Fibroblast of upper back skin (primary cell): Measurements from ENCODE around the gene KLHL29.
A peak's percentile ranks its signal among the peaks of the same experiment; 100 is the strongest.
"Not testable (repeated sequence)": the region's sequence is repeated elsewhere in the genome, so short reads cannot be mapped to it uniquely, and the experiment has no call there.

ENCODE experiments used
- DNase-seq: peaks from one replicate; pipeline ENCODE4 v3.0.0-alpha.2; 2013

The KLHL29 gene

DNA sequence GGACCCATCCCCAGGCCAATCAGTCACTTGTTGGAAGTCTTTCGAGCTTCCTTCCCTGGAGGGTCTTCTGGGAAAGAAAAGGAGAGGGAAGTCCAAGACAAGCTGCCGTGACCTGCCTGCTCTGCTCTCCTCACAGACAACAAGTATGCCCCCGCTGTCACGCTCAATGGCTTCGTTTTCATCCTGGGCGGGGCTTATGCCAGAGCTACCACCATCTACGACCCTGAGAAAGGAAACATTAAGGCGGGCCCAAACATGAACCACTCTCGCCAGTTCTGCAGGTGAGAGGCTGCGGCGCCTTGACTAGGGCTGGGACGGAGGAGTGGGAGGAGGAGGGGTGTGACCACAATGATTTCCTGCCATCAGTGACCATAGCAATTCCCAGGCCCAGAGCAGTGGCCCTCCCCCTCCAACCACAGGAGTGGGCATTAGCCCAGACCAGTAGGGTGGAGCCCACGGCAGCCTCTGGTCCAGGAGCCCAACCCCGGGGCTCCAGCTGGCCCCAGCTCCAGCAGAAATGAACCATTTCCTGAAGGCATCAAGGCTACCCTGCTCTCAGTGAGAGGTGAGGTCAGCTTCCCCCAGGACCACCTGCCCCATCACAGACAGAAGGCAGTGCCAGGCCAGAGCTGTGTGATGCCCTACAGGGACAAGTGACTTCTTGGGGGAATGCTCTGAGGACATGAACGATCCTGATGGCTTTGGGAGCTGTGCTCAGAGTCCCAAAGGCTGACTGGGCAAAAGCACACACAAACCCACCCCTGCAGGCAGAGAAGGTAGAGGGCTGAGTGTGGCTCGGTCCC, 318.8 kb downstream of the KLHL29 start:
- no peak for DNase-seq

DNA sequence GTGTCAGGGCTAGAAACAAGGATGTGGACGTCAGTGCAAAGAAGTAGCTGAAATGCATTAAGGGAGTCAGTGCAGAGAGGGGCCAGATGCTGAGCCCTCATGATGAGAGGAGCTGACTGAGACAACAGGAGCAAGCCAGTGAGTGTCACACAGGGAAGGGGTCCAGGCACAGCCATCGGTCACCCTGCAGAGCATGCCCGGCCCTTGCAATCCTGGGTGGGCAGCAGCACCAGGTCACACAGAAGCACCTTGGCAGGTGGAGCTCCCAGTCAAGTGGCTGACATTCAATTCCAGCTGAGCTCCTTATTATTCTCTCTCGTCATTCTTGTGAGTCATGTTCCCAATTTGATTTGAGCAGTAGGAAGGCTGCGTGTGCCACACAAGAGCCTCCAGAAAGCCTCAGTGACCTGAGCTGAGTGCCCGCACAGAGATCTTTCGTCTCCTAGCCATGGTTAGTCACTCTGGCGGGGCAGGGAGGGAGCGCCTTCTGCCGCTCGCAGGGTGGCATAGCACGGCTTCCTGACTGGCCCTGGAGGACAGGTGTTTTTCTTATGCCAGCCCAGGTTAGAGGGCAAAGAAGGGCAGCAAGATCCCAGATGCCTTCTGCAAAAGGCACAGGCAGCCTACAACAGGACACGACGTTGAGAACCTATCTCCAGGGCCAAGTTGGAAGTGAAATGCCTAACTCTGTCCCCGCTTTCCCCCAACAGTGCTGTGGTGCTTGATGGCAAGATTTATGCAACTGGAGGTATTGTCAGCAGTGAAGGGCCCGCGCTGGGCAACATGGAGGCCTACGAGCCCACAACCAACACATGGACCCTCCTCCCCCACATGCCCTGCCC, 321.0 kb downstream of the KLHL29 start:
- no peak for DNase-seq

GRCh38 chr2:23706613-23707078, 321.7 kb downstream of the KLHL29 start:
- no peak for DNase-seq

GRCh38 chr2:23707096-23707495, 322.1 kb downstream of the KLHL29 start:
- no peak for DNase-seq

- DNase-seq: no peak
Measured at GRCh38 chr2:23708771-23709170, 323.8 kb downstream of the KLHL29 start.

DNA sequence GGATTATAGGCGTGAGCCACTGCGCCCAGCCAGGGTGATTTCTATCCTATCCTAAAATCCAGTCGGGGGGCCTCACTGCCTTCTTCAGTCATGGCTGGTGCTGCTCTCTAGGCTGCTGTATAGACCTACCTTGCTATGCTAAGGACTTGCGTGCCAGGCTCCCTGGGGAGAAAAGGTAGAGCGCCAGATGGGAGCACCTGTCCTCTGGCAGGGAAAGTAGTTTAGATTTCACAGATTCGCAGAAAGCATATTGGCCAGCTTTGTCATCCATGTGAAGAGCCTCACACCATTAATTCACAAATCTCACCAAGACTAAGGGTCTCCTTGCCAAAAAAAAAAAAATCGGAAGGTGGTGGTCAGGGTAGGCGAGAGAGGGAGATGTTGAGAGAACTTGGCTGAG, 324.3 kb downstream of the KLHL29 start:
- DNase-seq: no peak

- peak; percentile 77 for DNase-seq
Measured at GRCh38 chr2:23711979-23712755, 327.2 kb downstream of the KLHL29 start.

DNA sequence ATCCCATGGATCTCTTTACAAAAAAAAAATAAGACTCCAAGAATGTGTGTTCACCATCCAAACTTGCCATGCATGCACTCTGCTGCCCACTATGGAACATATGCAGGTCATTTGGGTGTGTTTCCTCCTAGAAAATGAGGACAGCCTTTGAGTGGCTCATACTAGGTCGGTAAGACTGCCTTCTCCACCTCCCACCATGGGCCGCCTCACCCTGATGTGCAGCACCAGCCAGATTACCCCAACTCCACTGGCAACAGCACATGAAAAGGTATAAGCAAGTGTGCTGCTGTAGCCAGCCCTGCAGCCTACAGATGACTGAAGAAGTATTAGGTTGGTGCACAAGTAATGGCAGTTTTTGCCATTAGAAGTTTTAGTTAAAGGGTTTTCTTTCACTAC, 327.8 kb downstream of the KLHL29 start:
- no peak for DNase-seq

DNA sequence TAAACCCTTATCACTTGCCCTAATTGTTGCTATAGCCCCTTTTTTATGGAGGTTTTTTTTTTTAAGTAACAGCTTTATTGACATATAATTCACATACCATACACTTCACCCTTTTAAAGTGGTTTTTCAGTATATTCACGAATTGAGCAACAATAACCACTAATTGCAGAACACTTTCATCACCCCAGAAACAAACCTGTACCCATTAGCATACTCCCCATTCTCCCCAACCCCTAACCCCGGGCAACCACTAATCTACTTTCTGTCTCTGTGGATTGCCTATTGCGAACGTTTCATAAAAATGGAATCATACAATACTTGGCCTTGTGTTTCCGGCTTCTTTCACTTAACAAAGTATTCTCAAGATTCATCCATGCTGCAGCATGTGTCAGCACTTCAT, 328.4 kb downstream of the KLHL29 start:
- peak; percentile 5 for DNase-seq

DNA sequence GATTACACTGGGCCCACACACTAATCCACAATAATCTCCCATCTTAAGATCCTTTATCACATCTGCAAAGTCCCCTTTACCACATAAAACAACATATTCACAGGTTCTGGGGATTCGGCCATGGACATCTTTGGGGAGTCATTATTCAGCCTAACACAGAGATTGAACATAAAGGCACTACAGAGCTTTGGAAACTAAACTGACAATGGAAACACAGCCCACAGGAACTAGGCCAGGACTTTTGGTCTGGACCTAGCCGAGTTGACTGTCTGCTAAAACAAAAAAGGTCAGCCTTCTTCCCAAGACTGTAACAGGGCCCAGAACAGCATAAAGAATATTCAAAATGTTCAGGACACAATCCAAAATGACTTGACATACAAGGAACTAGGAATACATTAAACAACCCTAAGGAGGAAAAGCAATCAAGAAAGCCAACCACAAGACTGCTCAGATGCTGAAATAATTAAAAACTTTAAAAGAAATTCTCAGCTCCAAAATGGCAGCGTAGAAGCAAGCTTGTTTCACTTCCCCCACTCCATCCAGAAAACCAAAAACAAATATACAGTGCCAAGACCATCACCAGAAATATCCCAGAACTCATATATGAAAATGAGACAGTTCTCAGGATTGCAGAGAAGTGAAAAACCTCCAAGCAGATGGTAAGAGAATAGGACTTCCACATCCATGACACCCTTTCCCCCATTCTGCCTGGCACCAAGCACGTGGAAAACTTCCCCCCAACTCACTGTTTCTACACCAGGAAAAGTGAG, 334.1 kb downstream of the KLHL29 start:
- DNase-seq: no peak

DNA sequence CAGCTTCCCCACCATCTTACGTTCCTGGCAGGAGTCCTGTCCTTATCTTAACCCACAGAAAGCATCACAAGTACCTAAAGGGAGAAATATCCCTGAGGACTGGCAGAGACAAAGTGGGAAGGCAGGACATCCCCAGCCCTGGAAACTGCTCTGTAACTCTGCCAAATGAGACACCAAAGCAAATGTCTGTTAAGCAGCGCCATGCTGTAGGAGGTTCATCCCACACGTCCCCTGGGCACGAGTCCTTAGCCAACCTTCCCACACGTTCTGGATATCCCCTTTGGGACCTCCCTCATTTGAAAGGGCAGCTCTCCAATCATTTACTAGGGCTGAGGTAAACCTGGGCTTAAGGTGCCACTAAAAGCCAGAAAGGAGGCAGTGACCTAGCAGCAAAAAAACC, 334.7 kb downstream of the KLHL29 start:
- DNase-seq: no peak

DNA sequence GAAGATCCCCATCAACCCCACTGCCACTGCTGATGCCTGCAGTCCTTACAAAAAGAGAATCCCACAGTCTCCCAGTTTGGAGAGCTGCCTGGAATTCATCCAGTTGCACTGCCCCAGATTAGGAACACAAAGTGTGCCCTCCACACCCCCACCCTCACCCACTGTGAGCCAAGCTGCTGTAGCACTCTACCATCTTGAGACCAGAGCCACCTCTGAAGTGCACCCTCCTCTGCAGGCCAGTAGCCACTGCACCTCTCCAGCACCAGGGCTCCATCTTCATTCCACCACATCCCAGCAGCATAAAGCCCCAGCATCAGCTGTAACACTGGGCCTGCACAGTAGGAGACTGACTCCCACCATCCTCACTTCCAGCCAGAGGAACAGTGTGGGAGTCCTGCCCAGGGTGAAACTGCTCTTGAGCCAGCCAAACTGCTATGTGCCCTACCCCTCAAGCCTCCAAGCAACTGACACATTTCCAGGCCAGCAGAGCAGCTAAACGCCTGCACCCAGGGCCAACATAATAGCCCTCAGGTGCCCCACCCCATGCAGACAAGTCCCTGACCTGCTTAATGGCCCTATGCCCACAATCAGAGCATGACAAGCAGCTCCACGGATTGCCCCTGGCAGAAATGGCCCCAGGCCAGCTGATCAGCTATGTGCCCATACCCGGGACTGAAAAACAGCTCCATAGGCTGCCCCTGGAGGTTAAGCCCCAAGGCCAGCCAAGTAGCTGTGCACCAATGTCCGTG, 335.9 kb downstream of the KLHL29 start:
- no peak for DNase-seq

DNA sequence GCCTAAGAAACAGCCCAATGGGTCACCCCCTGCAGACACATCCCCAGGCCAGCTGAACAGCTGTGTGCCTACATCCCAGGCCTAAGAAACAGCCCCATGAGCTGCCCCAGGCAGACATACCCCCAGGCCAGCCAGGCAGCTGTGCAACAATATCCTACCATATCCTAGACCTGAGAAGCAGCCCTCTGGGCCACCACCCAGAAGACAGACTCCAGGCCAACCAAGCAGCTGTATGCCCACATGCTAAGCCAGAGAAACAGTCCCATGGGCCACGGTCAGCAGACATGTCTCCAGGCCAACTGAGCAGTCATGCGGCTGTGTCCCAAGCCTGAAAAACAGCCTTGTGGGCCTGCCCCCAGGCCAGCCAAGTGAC, 336.5 kb downstream of the KLHL29 start:
- DNase-seq: no peak

GRCh38 chr2:23722255-23722654, 337.3 kb downstream of the KLHL29 start:
- no peak for DNase-seq

DNA sequence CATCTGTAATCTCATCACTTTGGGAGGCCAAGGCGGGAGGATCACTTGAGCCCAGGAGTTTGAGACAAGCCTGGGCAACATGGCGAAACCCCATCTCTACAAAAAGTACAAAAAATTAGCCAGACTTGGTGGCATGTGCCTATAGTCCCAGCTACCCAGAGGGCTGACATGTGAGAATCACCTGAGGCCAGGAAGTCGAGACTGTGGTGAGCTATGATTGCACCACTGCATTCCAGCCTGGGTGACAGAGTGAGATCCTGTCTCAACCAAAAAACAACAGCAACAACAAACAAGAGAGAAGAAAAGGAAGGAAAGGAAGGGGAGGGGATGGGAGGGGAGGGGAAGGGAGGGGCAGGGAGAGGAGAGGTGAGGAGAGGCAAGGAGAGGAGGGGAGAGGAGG, 338.1 kb downstream of the KLHL29 start:
- DNase-seq: not testable (repeated sequence)

GRCh38 chr2:23734416-23734815, 349.4 kb downstream of the KLHL29 start:
- DNase-seq: no peak

- not testable (repeated sequence) for DNase-seq
Measured at GRCh38 chr2:23736783-23737182, 351.8 kb downstream of the KLHL29 start.

GRCh38 chr2:23745068-23745725, 360.2 kb downstream of the KLHL29 start:
- no peak for DNase-seq

DNA sequence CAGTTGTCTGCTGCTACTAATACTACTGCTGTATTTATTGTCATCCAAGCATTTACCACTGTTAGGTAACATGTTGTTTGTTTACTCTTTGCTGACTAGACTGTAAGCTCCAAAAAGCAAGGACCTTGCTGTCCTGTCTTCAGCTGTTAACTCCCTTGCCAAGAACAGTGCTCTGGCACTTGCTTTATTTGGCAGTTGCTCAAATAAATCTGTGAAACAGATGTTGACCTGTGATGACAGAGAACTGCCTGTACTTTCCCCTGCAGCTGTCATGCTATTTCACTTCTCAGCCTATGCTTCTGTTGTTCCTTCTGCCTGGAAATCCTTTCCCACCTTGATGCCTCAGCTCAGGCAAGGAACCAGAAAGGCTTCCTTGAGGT, 360.7 kb downstream of the KLHL29 start:
- DNase-seq: peak; percentile 49

GRCh38 chr2:23746141-23746863, 361.3 kb downstream of the KLHL29 start:
- no peak for DNase-seq
